ENCODE measurements around the gene PLAGL1.
"Not testable (repeated sequence)": the region's sequence is repeated elsewhere in the genome, so short reads cannot be mapped to it uniquely, and the experiment has no call there.

PLAGL1 gene

DNA sequence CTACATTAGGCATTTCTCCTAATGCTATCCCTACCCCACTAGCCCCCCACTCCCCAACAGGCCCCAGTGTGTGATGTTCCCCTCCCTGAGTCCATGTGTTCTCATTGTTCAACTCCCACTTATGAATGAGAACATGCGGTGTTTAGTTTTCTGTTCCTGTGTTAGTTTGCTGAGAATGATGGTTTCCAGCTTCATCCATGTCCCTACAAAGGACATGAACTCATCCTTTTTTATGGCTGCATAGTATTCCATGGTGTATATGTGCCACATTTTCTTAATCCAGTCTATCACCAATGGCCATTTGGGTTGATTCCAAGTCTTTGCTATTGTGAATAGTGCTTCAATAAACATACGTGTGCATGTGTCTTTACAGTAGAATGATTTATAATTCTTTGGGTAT, 1.6 kb upstream of the PLAGL1 start:
- DNase-seq (ENCODE audit: low read depth), result not testable (repeated sequence)

GRCh38 chr6:144008846-144009245, 787 bp upstream of the PLAGL1 start:
- no peak for DNase-seq (ENCODE audit: low read depth)

DNA sequence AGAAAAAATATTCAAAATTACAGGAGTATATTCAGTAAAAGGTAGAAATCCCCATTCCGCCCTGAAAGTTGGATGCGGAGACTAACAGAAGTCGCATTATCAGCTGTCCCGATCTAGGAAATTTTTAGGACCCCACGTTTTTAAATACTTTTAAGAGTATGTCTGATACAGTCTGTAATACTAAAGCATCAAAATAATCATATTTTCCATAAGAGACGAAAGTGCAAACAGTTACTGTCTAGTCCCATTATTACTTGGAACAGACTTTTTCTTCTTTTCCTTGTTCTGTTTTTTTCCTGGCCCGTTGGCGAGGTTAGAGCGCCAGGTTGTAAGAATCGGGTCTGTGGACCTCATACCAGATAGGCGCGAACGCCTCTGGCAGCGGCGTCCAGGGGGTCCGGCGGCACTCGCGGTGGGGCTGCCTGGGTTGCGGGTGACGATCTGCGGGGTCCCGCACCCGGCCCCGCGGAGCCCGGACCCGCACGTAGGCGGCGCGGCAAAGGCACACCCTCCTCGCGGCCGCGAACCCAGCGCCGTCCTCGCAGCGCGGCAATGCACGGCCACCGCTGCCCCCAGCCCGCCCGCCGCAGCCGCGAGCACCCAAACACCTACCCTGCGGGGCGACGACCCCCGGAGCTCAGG, 460 bp downstream of the PLAGL1 start:
- no peak for DNase-seq (ENCODE audit: low read depth)

GRCh38 chr6:144006736-144007477, 1.2 kb downstream of the PLAGL1 start:
- DNase-seq (ENCODE audit: low read depth), result no peak

GRCh38 chr6:143999406-143999805, 8.7 kb downstream of the PLAGL1 start:
- no peak for DNase-seq (ENCODE audit: low read depth)

DNA sequence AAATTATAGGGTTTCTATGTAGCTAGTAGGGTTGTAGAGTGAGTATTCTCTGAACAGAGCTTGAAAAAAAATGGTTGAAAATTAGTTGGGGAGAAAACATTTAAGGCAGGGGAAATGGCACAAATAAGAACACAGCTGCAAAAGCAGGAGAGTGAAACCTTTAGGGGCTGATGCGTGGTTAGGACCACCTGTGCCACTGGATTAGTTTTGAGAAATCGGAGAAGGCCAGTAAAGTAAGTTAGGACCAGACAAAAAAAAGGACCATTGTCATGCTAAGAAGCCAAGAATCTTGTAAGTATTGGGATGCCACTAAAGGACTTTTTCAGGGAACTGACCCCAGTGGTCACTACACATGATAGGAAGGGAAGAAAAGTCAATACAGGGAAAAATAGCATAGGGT, 9.4 kb downstream of the PLAGL1 start:
- DNase-seq (ENCODE audit: low read depth), result no peak

DNA sequence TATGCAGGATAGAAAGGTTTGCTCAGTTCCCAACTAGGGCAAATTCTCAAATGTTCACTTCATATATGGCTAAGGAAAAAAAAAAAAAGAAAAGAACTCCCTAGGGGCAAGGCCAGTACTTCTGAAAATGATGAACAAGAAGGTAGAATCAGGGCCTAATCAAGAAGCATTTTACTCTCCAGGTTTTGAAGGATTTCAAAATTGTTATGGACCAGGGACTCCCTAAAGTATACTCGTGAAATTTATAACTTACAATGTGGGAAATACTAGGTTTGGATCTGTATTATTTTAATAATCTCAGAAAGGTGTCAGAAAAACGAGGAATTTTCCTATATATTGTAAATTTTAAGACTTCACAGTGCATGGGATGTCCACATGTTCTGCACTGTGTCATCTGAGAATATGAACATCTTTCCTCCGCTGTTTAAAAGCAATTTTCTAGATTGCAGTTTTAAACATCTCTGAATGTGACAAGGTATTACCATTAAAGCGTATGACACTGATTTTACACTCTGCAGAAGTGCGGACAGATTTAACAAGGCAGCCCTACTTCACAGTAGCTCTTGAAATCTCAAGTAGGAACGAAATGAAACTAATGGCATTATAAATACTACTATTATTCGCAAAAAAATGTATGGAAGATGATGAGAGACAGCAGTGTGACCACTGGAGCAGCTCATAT, 14.0 kb downstream of the PLAGL1 start:
- no peak for DNase-seq (ENCODE audit: low read depth)

- DNase-seq (ENCODE audit: low read depth), result no peak
These were observed 15.8 kb downstream of the PLAGL1 start for GRCh38 chr6:143992285-143992684.

DNA sequence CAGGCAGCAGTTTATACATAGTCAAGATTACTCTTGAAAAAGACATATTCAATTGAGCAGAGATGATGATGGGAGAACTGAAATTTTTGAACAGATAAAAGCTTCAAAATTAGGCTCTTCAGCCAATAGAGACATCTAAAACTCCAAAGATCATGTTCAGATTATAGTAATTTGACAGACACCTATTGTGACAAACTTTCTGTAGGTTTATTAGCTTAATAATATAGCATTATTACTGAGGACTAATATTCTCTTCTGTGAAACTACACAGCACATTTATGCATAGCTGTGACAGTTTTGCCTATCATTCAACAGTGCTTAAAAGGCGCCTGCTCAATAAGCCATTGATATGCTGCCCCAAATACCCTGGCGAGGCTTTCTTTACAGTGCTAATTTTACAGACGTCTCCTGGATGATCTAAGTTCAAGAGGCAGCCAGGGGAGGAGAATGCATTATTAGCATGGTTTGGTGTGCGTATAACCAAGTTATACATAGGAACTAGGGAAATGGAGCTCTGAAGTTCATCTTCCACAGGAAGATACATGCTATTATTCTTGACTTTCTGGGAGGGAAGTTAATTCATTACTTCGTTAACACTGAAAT, 21.5 kb downstream of the PLAGL1 start:
- no peak for DNase-seq (ENCODE audit: low read depth)

DNA sequence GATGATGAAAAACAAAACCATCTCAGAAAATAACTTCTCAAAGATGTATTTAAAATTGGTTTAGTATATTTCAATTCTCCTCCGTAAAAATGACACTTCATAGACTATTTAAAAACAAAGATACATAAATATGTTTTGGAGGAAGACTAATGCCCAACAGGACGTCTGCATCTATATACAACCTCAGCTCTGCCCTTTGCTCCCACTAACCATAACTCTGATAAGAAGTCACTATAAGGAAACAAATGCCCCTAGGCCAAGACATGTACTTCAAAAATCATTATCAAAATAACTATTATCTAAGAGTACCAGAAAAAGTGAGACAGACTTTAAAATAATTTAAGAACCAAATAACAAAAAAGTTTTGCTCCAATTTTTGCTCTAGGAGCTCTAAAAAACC, 23.4 kb downstream of the PLAGL1 start:
- DNase-seq (ENCODE audit: low read depth), result no peak

DNA sequence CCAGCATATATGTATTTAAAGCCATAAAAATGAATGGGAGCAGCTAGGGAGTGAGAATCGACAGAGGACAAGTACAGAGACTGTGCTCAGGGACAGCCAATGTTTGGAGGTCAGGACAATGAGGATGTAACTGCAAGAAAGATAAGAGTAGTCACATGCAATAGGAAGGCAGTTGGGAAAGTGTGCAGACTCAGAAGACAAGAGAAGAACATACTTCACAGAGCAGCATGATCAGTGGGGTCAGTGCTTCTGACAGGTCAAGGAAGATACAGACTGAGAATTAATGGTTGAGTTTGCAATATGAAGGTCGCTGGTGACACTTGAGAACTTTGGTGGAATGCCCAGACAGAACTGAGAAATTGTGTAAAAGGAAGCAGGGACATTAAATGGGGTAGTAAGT, 25.1 kb downstream of the PLAGL1 start:
- DNase-seq (ENCODE audit: low read depth), result no peak

DNA sequence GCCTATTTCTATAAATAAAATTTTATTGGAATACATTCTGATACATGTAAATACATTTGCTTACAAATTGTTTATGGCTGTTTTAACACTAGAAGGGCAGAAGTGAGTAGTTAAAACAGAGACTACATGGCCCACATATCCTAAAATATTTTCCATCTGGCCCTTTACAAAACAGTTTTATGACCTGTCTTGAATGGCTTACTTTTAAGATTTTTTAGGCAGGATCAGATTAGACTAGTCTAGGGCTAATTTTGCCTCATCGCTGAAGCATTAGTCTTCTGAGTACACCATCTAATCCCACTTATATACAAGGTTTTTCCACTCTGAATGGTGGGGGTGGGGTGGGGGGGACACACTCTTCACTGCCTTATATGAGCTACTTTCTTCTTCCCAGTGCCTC, 27.1 kb downstream of the PLAGL1 start:
- no peak for DNase-seq (ENCODE audit: low read depth)

- no peak for DNase-seq (ENCODE audit: low read depth)
These were observed 31.2 kb downstream of the PLAGL1 start for GRCh38 chr6:143976806-143977349.

DNA sequence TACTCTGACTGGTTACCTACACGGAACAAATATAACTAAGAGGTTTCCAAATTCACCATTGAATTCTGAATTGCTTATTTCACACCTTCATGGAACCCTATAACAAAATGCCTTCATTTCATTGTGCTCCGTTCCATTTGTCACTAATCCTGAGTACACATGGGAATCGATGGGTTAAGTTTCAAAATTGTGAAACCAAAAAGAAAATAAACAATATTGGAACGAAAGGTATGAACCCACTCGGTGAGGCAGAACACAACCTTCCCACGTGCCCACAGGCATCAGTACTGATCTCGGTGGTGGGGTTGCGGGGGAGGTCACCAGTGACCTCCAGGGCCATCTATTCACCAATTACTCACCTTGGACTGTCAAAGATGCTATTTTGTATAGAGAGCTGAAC, 34.0 kb downstream of the PLAGL1 start:
- no peak for DNase-seq (ENCODE audit: low read depth)

- DNase-seq (ENCODE audit: low read depth), result no peak
These were observed 34.7 kb downstream of the PLAGL1 start for GRCh38 chr6:143973097-143973966.

DNA sequence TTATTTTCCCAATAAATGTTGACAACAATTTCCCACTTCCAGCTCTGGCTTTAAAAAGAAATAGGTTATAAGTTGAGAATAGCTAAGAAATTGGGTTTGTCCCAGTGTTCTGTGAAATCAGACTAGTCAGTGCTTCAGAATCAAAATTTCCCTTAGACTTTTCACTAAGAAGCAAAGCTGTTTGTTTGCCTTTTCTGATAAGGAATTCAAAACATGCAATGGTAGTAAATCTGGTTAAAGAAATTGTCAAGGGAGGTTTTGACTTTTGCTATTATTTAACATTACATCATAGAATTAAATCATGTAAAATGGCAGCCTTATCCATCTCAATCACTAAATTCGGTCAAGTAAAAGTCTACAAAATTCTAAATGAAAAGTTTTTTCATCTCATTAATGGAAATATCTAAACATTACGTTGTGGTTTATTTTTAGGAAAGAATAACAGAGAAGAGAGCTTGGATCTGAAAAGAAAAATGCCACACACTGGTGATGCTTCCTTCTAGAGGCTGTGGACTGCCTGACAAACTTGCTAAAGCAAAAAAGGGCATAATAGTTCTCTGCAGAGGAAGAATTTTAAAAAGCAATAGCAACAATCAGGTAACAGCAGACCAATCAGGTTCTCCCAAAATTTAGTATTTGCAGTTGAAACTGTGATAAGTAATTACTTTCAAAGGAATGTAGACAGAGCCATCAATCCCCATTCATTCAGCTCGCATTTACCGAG, 36.4 kb downstream of the PLAGL1 start:
- no peak for DNase-seq (ENCODE audit: low read depth)

DNA sequence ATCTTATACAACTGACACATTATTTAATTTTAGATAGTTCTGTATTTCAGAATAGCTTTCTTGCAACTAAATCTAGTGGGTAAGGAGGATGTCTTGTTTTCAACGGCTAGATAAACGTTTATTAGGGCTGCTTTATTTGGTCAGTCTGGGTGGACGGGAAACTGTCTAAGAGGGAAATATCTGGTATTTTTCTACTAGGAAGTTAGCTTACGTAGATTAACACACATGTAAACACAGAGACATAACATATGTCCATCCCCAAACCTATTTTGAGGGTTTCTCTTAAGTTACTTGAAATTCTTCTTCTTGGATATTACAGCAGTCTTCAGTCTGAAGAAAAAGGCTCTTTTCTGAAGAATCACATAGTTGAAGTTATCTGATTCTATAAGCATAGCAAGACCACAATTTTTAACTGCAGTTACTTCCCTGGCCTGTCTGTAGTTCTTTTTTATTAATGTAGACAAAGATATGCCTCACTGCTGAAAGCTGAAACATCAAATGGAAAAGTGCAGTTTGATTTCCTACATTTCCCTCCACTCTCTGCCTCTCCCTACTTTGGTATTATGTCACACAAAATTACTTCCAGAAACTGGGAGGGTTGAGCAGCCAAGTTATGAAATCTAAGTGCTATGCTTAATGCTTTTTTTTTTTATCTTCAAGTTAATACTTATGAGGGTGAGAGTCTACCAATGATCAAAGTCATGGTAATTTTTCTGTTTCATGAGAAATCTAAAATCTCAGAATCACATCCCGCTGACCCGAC, 37.4 kb downstream of the PLAGL1 start:
- DNase-seq (ENCODE audit: low read depth), result no peak

DNA sequence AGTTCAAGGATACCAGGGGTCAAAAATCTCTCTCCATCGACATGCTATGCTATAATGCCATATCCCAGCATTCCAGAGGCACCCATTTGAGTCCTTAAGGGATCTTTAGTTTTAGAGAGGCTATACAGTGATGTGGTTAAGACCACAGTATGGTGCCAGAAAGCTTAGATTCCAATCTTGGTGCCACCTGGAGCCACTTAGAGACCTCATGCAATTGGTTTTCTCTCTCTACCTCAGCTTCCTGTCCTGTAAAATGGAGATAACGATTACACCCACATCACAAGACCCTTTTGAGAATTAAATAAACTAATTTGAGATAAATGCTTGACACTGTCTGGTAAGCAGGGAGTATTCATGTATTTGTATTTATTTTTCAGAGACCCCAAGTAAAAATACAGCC, 39.0 kb downstream of the PLAGL1 start:
- no peak for DNase-seq (ENCODE audit: low read depth)

DNA sequence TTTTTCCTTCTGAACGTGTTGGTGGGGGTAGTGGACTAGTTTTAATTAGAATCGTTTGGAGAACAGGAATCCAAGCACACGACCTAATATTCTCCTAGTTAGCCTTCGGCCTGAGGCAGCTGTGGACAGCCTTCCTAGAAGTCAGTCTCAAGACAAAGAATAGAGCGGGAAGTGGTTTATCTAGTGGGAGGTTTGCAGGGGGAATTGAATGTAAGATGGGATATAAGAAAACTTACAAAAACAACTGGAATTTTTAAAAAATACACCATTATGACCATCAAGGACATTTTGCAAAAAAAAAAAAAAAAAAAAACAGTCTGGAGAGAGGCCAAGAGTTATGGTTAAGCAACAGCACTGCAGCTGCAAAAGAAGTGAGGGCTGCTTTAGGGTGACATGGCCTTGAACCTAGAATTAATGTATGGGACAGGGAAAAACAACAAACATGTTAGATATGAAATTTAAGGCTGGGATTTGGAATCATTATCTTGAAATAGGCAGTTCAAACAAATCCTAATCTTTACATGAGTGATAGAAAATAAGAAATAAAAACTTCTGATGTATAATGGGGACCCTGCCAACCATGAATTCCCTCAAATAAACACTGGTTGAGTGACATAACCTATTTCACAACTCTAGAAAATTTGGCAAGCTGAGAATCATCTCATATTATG, 40.2 kb downstream of the PLAGL1 start:
- DNase-seq (ENCODE audit: low read depth), result no peak

DNA sequence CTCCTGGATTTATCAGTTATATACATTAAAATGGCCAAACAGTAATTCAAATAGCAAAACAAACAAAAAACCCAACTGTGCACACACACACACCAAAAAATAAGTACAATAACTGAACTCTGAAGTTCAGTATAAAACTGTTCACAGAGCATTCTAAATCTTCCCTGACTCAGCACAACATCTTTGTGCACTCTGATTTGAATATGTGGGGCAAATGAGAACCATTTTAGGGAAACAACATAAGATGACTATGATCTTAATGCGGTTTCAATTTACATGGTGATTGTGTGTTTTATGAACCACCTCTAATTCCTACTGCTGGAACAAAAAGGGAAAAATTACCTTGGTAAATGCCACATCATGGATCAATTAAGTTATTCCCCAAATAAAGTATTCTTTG, 41.7 kb downstream of the PLAGL1 start:
- no peak for DNase-seq (ENCODE audit: low read depth)
